Panc1 (cell line): ENCODE measurements around the gene KCTD5.

Source experiments
- POLR2AphosphoS5 ChIP-seq: IDR thresholded peaks from 2 replicates; pipeline ENCODE4 v1.6.1; 2012; ENCODE audit warnings: mild to moderate bottlenecking, low read depth, low read length, moderate library complexity
- SIN3A ChIP-seq: IDR thresholded peaks from 2 replicates; pipeline ENCODE4 v1.6.1; 2012; ENCODE audit warnings: low read depth, mild to moderate bottlenecking, low read length, moderate library complexity, borderline replicate concordance; ENCODE audit not compliant: insufficient read depth
- TCF7L2 ChIP-seq: IDR thresholded peaks from 2 replicates; pipeline ENCODE4 v1.6.1; 2011; ENCODE audit warnings: mild to moderate bottlenecking, low read depth, low read length, inconsistent platforms
- TF ChIP-seq, protein P1 (sequence below): fragments of 450-650 bp; IDR thresholded peaks from 2 replicates; pipeline ENCODE4 v1.5.1; 2017; ENCODE audit warnings: mild to moderate bottlenecking
- TF ChIP-seq, protein P2 (sequence below), 2 experiments: IDR thresholded peaks; 2 replicates each; pipeline ENCODE4 v1.6.1; 2011 to 2012; ENCODE audit warnings: low read depth in 2 of 2, control low read depth in 1 of 2, low read length in 1 of 2, mild to moderate bottlenecking in 1 of 2, moderate library complexity in 1 of 2; ENCODE audit not compliant: insufficient read depth in 1 of 2

DNA sequence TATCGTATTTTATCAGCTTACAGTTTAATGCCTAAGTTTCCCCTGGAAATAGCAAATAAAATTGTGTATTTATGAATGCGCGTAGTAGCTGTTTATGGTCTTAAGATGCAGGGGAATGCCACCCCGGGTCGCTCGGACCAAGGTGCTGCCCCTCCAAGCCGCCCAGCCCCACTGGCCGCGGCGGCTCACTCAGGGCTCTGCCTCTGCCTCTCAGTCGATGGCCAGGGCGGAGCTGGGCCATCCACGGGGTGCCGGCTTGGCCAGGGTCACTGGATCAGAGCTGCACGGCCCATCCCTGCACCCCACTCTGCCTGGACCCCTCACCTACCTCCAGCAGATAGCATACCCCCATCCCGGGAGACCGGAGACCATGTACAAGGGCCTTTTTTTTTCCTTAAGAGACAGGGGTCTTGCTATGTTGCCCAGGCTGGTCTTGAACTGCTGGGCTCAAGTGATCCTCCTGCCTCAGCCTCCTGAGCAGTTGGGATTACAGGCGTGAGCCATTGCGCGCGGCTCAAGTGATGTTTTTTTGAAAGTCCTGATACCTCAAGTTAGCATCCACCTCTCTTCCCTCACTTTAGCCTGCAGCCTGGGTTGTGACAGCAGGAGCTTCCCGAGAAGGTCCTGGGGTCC lies 26.7 kb downstream of the KCTD5 start:
- TF ChIP-seq, protein P1, sequence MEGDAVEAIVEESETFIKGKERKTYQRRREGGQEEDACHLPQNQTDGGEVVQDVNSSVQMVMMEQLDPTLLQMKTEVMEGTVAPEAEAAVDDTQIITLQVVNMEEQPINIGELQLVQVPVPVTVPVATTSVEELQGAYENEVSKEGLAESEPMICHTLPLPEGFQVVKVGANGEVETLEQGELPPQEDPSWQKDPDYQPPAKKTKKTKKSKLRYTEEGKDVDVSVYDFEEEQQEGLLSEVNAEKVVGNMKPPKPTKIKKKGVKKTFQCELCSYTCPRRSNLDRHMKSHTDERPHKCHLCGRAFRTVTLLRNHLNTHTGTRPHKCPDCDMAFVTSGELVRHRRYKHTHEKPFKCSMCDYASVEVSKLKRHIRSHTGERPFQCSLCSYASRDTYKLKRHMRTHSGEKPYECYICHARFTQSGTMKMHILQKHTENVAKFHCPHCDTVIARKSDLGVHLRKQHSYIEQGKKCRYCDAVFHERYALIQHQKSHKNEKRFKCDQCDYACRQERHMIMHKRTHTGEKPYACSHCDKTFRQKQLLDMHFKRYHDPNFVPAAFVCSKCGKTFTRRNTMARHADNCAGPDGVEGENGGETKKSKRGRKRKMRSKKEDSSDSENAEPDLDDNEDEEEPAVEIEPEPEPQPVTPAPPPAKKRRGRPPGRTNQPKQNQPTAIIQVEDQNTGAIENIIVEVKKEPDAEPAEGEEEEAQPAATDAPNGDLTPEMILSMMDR, result no peak
- TF ChIP-seq POLR2AphosphoS5, result no peak
- TF ChIP-seq, protein P2, sequence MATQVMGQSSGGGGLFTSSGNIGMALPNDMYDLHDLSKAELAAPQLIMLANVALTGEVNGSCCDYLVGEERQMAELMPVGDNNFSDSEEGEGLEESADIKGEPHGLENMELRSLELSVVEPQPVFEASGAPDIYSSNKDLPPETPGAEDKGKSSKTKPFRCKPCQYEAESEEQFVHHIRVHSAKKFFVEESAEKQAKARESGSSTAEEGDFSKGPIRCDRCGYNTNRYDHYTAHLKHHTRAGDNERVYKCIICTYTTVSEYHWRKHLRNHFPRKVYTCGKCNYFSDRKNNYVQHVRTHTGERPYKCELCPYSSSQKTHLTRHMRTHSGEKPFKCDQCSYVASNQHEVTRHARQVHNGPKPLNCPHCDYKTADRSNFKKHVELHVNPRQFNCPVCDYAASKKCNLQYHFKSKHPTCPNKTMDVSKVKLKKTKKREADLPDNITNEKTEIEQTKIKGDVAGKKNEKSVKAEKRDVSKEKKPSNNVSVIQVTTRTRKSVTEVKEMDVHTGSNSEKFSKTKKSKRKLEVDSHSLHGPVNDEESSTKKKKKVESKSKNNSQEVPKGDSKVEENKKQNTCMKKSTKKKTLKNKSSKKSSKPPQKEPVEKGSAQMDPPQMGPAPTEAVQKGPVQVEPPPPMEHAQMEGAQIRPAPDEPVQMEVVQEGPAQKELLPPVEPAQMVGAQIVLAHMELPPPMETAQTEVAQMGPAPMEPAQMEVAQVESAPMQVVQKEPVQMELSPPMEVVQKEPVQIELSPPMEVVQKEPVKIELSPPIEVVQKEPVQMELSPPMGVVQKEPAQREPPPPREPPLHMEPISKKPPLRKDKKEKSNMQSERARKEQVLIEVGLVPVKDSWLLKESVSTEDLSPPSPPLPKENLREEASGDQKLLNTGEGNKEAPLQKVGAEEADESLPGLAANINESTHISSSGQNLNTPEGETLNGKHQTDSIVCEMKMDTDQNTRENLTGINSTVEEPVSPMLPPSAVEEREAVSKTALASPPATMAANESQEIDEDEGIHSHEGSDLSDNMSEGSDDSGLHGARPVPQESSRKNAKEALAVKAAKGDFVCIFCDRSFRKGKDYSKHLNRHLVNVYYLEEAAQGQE (IDR thresholded peaks at IDR 0.05; ENCODE audit: insufficient read depth in 1 of 2, low read depth in 2 of 2, low read length in 1 of 2), result no peak
- no peak for TF ChIP-seq TCF7L2
- no peak for TF ChIP-seq SIN3A
